HepG2 (cell line): Measurements from ENCODE around the gene TFDP2. TPM values are rescaled to one million over a fixed set of nuclear protein-coding genes. Genes with fewer than 3 reads are reported as not detected.
"Not testable (repeated sequence)": the region's sequence is repeated elsewhere in the genome, so short reads cannot be mapped to it uniquely, and the experiment has no call there.

Experiments
- ATAC-seq: fragments of 200-7000 bp; cut with Tn5 transposase; 3 replicates; pipeline ENCODE4 v1.9.1; 2020; ENCODE audit warnings: mild to moderate bottlenecking, moderate library complexity
- BruUV-seq: library from RNA; stranded (reverse); fragments of 400-500 nt; replicated peaks from 2 replicates; lab custom pipeline; 2021; lab: Mats Ljungman, UMichigan
- CTCF ChIA-PET: fragments of 300-600 bp; formaldehyde crosslinking; extraction: SDS; loops from one replicate; lab custom pipeline; 2021; ENCODE audit warnings: low total read pairs, inconsistent platforms, low intra/inter-chr PET ratio; lab: Yijun Ruan, JAX
- POLR2A ChIA-PET: fragments of 350-600 bp; sonication (Branson Sonifier 250); formaldehyde crosslinking; loops from one replicate; lab custom pipeline; 2020; ENCODE audit warnings: antibody characterized with exemption, inconsistent platforms; lab: Yijun Ruan, JAX
- DNase-seq: peaks from one replicate; pipeline ENCODE4 v3.0.0-alpha.2; 2015; ENCODE audit warnings: low spot score
- FAIRE-seq: peaks from 3 replicates; lab custom pipeline; 2011; peaks lifted over from hg19 to GRCh38; lab: Jason Lieb, UNC
- H2AFZ ChIP-seq: one replicate; pipeline ENCODE4 v1.6.1; 2011; ENCODE audit warnings: low read length, inconsistent platforms
- H3K27ac ChIP-seq: fragments of 300-600 bp; 3 replicates; pipeline ENCODE4 v1.8.0; 2011; ENCODE audit warnings: mixed run types, mild to moderate bottlenecking, mixed read lengths, low read length, inconsistent platforms; ENCODE audit not compliant: insufficient read depth; ENCODE audit errors: extremely low read length
- H3K27me3 ChIP-seq, 2 experiments: fragments of 200-600 bp in 1 of 2; 2 replicates in 1 of 2; 3 replicates in 1 of 2; pipeline versions ENCODE4 v1.6.0 to v1.8.0; 2011; ENCODE audit warnings: low read length in 2 of 2, mild to moderate bottlenecking in 2 of 2, moderate library complexity in 2 of 2, inconsistent platforms in 1 of 2; ENCODE audit not compliant: insufficient read depth in 2 of 2, control insufficient read depth in 1 of 2
- H3K36me3 ChIP-seq, 2 experiments: fragments of 200-600 bp in 1 of 2; replicated peaks in 1 of 2; 2 replicates in 1 of 2; 3 replicates in 1 of 2; pipeline versions ENCODE4 v1.5.1 to v1.8.0; 2011; ENCODE audit warnings: low read length in 2 of 2, inconsistent platforms in 1 of 2; ENCODE audit not compliant: insufficient read depth in 2 of 2, control insufficient read depth in 1 of 2
- H3K4me1 ChIP-seq: 2 replicates; pipeline ENCODE4 v1.5.1; 2012; ENCODE audit warnings: low read length, inconsistent platforms; ENCODE audit not compliant: insufficient read depth
- H3K4me2 ChIP-seq: 2 replicates; pipeline ENCODE4 v1.6.0; 2011; ENCODE audit warnings: low read depth, low read length, inconsistent platforms
- H3K4me3 ChIP-seq, 3 experiments: fragments of 200-600 bp in 1 of 3; sonication (generic), shearing (Covaris generic) in 1 of 3; replicated peaks in 1 of 3; 2 replicates each; pipeline ENCODE4 v1.5.1; 2011 to 2016; ENCODE audit warnings: low read length in 3 of 3, inconsistent platforms in 2 of 3, low read depth in 2 of 3, mild to moderate bottlenecking in 2 of 3, control low read depth in 1 of 3, mixed read lengths in 1 of 3; ENCODE audit not compliant: insufficient read depth in 1 of 3
- H3K79me2 ChIP-seq: one replicate; pipeline ENCODE4 v1.6.1; 2011; ENCODE audit warnings: low read length, inconsistent platforms; ENCODE audit not compliant: insufficient read depth
- H3K9ac ChIP-seq: 2 replicates; pipeline ENCODE4 v1.6.0; 2011; ENCODE audit warnings: mild to moderate bottlenecking, low read depth, low read length, inconsistent platforms; ENCODE audit not compliant: insufficient read depth
- H3K9me3 ChIP-seq: 2 replicates; pipeline ENCODE4 v1.5.1; 2012; ENCODE audit warnings: mild to moderate bottlenecking, low read length
- H4K20me1 ChIP-seq: 2 replicates; pipeline ENCODE4 v1.6.0; 2011; ENCODE audit warnings: inconsistent platforms, mild to moderate bottlenecking, low read length, moderate library complexity; ENCODE audit not compliant: insufficient read depth
- BATF2 ChIP-seq: sonication (generic); formaldehyde crosslinking; IDR thresholded peaks from 2 replicates; pipeline ENCODE4 v1.8.0; 2022; ENCODE audit warnings: mild to moderate bottlenecking, missing genetic modification reagents, moderate library complexity
- GFI1 ChIP-seq: sonication (generic); formaldehyde crosslinking; IDR thresholded peaks from 2 replicates; pipeline ENCODE4 v1.5.0; 2020; ENCODE audit warnings: missing genetic modification reagents, mild to moderate bottlenecking, borderline replicate concordance
- MYNN ChIP-seq: sonication (generic); formaldehyde crosslinking; IDR thresholded peaks from 2 replicates; pipeline ENCODE4 v1.4.0; 2020; ENCODE audit warnings: mild to moderate bottlenecking, low read depth, missing genetic modification reagents
- MYPOP ChIP-seq: sonication (generic); formaldehyde crosslinking; IDR thresholded peaks from 2 replicates; pipeline ENCODE4 v1.8.1; 2023; ENCODE audit warnings: mild to moderate bottlenecking, moderate library complexity, missing genetic modification reagents
- NFIC ChIP-seq: IDR thresholded peaks from 2 replicates; pipeline ENCODE4 v1.6.1; 2012; ENCODE audit warnings: mild to moderate bottlenecking, low read length, inconsistent platforms
- NR2F2 ChIP-seq: IDR thresholded peaks from 2 replicates; pipeline ENCODE4 v1.6.1; 2012; ENCODE audit warnings: low read depth, inconsistent platforms, borderline replicate concordance
- SIN3B ChIP-seq: fragments of 150-350 bp; IDR thresholded peaks from 2 replicates; pipeline ENCODE4 v1.6.1; 2014; ENCODE audit warnings: low read length
- SRSF9 ChIP-seq: fragments of 200-400 bp; formaldehyde crosslinking; IDR thresholded peaks from 2 replicates; pipeline ENCODE4 v1.6.1; 2018; ENCODE audit warnings: borderline replicate concordance, mild to moderate bottlenecking, low read depth, low read length; ENCODE audit not compliant: insufficient read depth, poor library complexity, severe bottlenecking
- TRAFD1 ChIP-seq: sonication (generic); formaldehyde crosslinking; IDR thresholded peaks from 2 replicates; pipeline ENCODE4 v1.5.1; 2020; ENCODE audit warnings: missing genetic modification reagents, mild to moderate bottlenecking, borderline replicate concordance
- WGBS: methylation state at CpG from one replicate; pipeline ENCODE4 v1.1.6; 2017; ENCODE audit warnings: low lambda C conversion rate; 5-methylcytosine and 5-hydroxymethylcytosine counted together
- in situ Hi-C: cut with HindIII; loops from 2 replicates; pipeline ENCODE4 v1.10.0; 2017; ENCODE audit warnings: low pct_unique_long_range_greater_than_20kb; ENCODE audit not compliant: extremely low pct_ligation_motif_present
- intact Hi-C: fragments of 100-400 bp; cut with micrococcal nuclease; formaldehyde crosslinking; loops from one replicate; pipeline ENCODE4 v1.10.0; 2022; ENCODE audit not compliant: unreplicated experiment
- polyA plus RNA-seq, 8 experiments: library from polyadenylated mRNA; depleted of rRNA in 3 of 8; stranded (reverse) in 7 of 8; unstranded in 1 of 8; fragments of >200 nt; fragmentation: Illumina TruSeq in 4 of 8; extraction: Trizol in 4 of 8; gene quantifications; 2 replicates each; pipeline versions ENCODE4 v1.2.1 to v1.2.3, GENCODE V29; 2011 to 2016; ENCODE audit warnings: low read depth in 4 of 8, missing spikeins in 1 of 8, mixed read lengths in 1 of 8; ENCODE audit not compliant: insufficient read depth in 1 of 8
- total RNA-seq, 5 experiments: library from RNA; depleted of rRNA; stranded (reverse); fragments of >200 nt; fragmentation: Illumina TruSeq; extraction: Trizol; gene quantifications; 2 replicates each; pipeline ENCODE4 v1.2.3, GENCODE V29; 2016; ENCODE audit warnings: low read depth in 1 of 5

Gene TFDP2
- total and polyA plus RNA-seq, 2 of the 13 experiments (the other 11 are each of a cell fraction or from before 2014, with no cell fraction given): 17.9 to 37.4 TPM

- DNase-seq, H3K9me3 ChIP-seq, in situ Hi-C loops, CTCF ChIA-PET, H3K27me3 ChIP-seq, H3K79me2 ChIP-seq, H3K4me3 ChIP-seq, intact Hi-C loops, ATAC-seq, H3K9ac ChIP-seq, H3K4me1 ChIP-seq, H3K4me2 ChIP-seq, H3K27ac ChIP-seq, H2AFZ ChIP-seq, POLR2A ChIA-PET, H4K20me1 ChIP-seq: not testable (repeated sequence)
- 98% methylated on average over 5 of the region's 5 CpGs for WGBS
- H3K36me3 ChIP-seq: peaks cover 6 to 17% of the 10 kb centered on the region in 2 experiments; a peak in 2 of 5 replicates
- BruUV-seq: TSS peak; percentile 64
- peak; percentile 48 for FAIRE-seq
Measured at GRCh38 chr3:141925677-141926076, 223.7 kb downstream of the TFDP2 start.

- Histone ChIP-seq H4K20me1 (no peaks in the 10 kb centered on the region), H3K4me1 (no peaks in the 10 kb centered on the region), H3K36me3 (peaks cover 7 to 41% of the 10 kb centered on the region in 2 experiments), H3K9me3 (no peaks in the 10 kb centered on the region), H3K27me3 (no peaks in the 10 kb centered on the region), H3K4me3 (no peak overlapping the region), H3K79me2 (no peaks in the 10 kb centered on the region), H2AFZ (no peak overlapping the region), H3K9ac (no peak overlapping the region), H3K27ac (no peak overlapping the region), H3K4me2 (no peak overlapping the region)
- no peak for ATAC-seq
- no peak for DNase-seq
- FAIRE-seq: no peak
- no peak for TF ChIP-seq NFIC
- no peak for TF ChIP-seq MYNN (CRISPR knock-in tag)
- TF ChIP-seq BATF2: no peak
- TF ChIP-seq SRSF9: no peak
- no peak for TF ChIP-seq GFI1
- TF ChIP-seq SIN3B: no peak
- TF ChIP-seq NR2F2: no peak
- TF ChIP-seq TRAFD1 (CRISPR knock-in tag): no peak
- no peak for TF ChIP-seq MYPOP (CRISPR knock-in tag)
- BruUV-seq: no TSS peak
- 96% methylated on average over 2 of the region's 2 CpGs for WGBS
- in situ Hi-C loops (no loop called here), intact Hi-C loops (no loop called here)
- ChIA-PET POLR2A (no interaction called here), CTCF (no interaction called here)
Measured at GRCh38 chr3:141921316-141921715, 228.0 kb downstream of the TFDP2 start.
